ENCODE data around the gene TIMM10B. TPM values are rescaled to one million over a fixed set of nuclear protein-coding genes. Genes with fewer than 3 reads are reported as not detected.

Gene TIMM10B
- total and polyA plus RNA-seq, 2 of the 4 experiments (the other 2 are of a cell fraction) = 24.7 to 27.1 TPM

- H3K27ac ChIP-seq (ENCODE audit: insufficient read depth, low read length) = peak overlapping the region; percentile 87
- H3K9ac ChIP-seq (ENCODE audit: low read depth, low read length) = peak overlapping the region; percentile 82
- peaks cover 6% of the 10 kb centered on the region for H3K4me1 ChIP-seq (ENCODE audit: control insufficient read depth, insufficient read depth, low read length)
- H2BK20ac ChIP-seq (ENCODE audit: low read depth, low read length) = no peak overlapping the region
- H3K4ac ChIP-seq (ENCODE audit: low read depth, low read length) = peak overlapping the region; percentile 68
- H2AFZ ChIP-seq (replicated peaks; ENCODE audit: low read length, poor library complexity) = peak overlapping the region; percentile 88
- peak overlapping the region; percentile 54 for H3K14ac ChIP-seq (replicated peaks; ENCODE audit: low read depth, low read length)
- H3K27me3 ChIP-seq (ENCODE audit: control insufficient read depth, insufficient read depth, low read length) = no peaks in the 10 kb centered on the region
- H4K91ac ChIP-seq (ENCODE audit: insufficient read depth, low read depth, low read length) = peak overlapping the region; percentile 57; the same call in 1 of the 2 replicates
- 83% methylated on average over 1 of the region's 7 CpGs; no CpG with 5 or more reads in 1 of the 2 experiments for WGBS, 2 experiments (ENCODE audit: extremely low coverage in 2 of 2, insufficient read length in 1 of 2)
- dilution Hi-C loops (cut with HindIII; ENCODE audit: low sequenced_read_pairs, unreplicated experiment) = no loop called here
- H2BK15ac ChIP-seq (ENCODE audit: low read depth, low read length) = no peak overlapping the region
- H3K79me1 ChIP-seq (ENCODE audit: low read depth in 1 of 2, low read length in 2 of 2) = peaks cover 24 to 69% of the 10 kb centered on the region in 2 experiments; a peak in 3 of 4 replicates
- H2AK5ac ChIP-seq (ENCODE audit: low read depth, low read length) = peak overlapping the region; percentile 43; the same call in 1 of the 2 replicates
- DNase-seq (no peak), ATAC-seq (ENCODE audit: low read depth) (peak; percentile 3; the same call in 1 of the 2 replicates)
- no peaks in the 10 kb centered on the region for H4K20me1 ChIP-seq (ENCODE audit: insufficient read depth, low read length)
- peaks cover 29% of the 10 kb centered on the region for H3K36me3 ChIP-seq (ENCODE audit: control insufficient read depth, insufficient read depth, low read length)
- peak overlapping the region; percentile 63; the same call in 1 of the 2 replicates for H3K56ac ChIP-seq (ENCODE audit: extremely low read depth, insufficient read depth, low read length)
- BruUV-seq (replicated peaks) = no TSS peak
- no peaks in the 10 kb centered on the region for H3K9me3 ChIP-seq (ENCODE audit: control insufficient read depth, insufficient read depth, low read length)
- H2BK120ac ChIP-seq (ENCODE audit: low read depth, low read length) = 0 out of 2 replicates have a peak overlapping the region, but pooled peaks have one; percentile 23
- ChIA-PET POLR2A (ENCODE audit: unreplicated experiment) (no interaction called here), CTCF (interaction anchor here (0.8 kb wide), 1 partner anchor 95 kb away, joined by 4 read pairs; no protein-coding TSS in a partner anchor)
- H4K8ac ChIP-seq (ENCODE audit: low read depth in 2 of 2, low read length in 2 of 2) = peak overlapping the region; percentile 55 to 87
- H2BK5ac ChIP-seq (ENCODE audit: low read depth, low read length, poor library complexity, severe bottlenecking) = peak overlapping the region; percentile 66
- peaks cover 15% of the 10 kb centered on the region for H3K9me1 ChIP-seq (ENCODE audit: insufficient read depth, low read length)
- H3K18ac ChIP-seq (ENCODE audit: low read depth, low read length) = peak overlapping the region; percentile 53; the same call in 1 of the 2 replicates
- H2AK9ac ChIP-seq (replicated peaks; ENCODE audit: low read depth, low read length, poor library complexity) = peak overlapping the region; percentile 83
- no peak for TF ChIP-seq SMC3 (IDR thresholded peaks at IDR 0.05; ENCODE audit: low read depth, low read length)
- TF ChIP-seq ELK1 (IDR thresholded peaks at IDR 0.05; ENCODE audit: borderline replicate concordance, low read depth, low read length) = no peak
- no peak for TF ChIP-seq FOS (IDR thresholded peaks at IDR 0.05; ENCODE audit: low read depth, low read length)
- TF ChIP-seq USF2 (IDR thresholded peaks at IDR 0.05; ENCODE audit: low read depth, low read length) = no peak
- TF ChIP-seq RFX5 (IDR thresholded peaks at IDR 0.05; ENCODE audit: low read depth, low read length) = no peak
- in situ Hi-C loops (cut with MboI; ENCODE audit: low sequenced_read_pairs) = no loop called here
- intact Hi-C loops (cut with micrococcal nuclease) = loop anchor here (1.0 kb wide), 1 partner anchor 138 kb away; the partner anchor contains the start of gene TAF10
- H4K5ac ChIP-seq (ENCODE audit: low read depth, low read length) = peak overlapping the region; percentile 82
- peak overlapping the region; percentile 25 for H3K23ac ChIP-seq (ENCODE audit: low read depth, low read length)
- peak overlapping the region; percentile 66 for H3K4me3 ChIP-seq (ENCODE audit: insufficient read depth, low read depth, low read length)
- peak overlapping the region; percentile 92 for H3K4me2 ChIP-seq (ENCODE audit: low read depth, low read length)
Observed at GRCh38 chr11:6474413-6474792, 6.9 kb upstream of the TIMM10B start.

Data from IMR-90 (cell line).